NCI-H2171 (cell line): ENCODE measurements around the gene ZGPAT.
A peak's percentile ranks its signal among the peaks of the same experiment; 100 is the strongest.
"Not testable (repeated sequence)": the region's sequence is repeated elsewhere in the genome, so short reads cannot be mapped to it uniquely, and the experiment has no call there.

ENCODE experiments used
- DNase-seq: peaks from one replicate; lab custom pipeline; 2025; lab: John Stamatoyannopoulos, UW

The ZGPAT gene

GRCh38 chr20:63766695-63767426 lies 59.0 kb downstream of the ZGPAT start:
- DNase-seq = peak; percentile 91

DNA sequence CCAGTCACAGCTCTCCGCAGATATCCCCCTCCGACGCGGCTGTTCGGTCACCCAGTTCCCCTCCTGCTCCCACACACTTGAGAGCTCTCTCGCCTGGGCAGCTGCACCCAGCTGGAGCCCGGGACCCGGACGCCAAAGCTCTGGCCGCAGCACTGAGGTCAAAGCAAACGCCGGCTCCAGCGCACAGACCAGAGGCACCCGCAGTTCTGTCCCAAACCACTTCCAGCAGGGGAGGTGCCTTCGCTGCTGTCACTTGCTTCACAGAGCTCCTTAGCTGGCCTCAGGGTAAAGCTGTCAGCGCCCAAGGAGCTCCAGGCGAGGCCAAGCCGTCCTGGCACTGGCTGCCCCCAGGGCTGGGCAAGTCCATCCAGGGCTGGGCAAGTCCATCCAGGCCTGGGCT lies 59.6 kb downstream of the ZGPAT start:
- no peak for DNase-seq

- no peak for DNase-seq
Measured at GRCh38 chr20:63767886-63768285, 60.0 kb downstream of the ZGPAT start.

DNA sequence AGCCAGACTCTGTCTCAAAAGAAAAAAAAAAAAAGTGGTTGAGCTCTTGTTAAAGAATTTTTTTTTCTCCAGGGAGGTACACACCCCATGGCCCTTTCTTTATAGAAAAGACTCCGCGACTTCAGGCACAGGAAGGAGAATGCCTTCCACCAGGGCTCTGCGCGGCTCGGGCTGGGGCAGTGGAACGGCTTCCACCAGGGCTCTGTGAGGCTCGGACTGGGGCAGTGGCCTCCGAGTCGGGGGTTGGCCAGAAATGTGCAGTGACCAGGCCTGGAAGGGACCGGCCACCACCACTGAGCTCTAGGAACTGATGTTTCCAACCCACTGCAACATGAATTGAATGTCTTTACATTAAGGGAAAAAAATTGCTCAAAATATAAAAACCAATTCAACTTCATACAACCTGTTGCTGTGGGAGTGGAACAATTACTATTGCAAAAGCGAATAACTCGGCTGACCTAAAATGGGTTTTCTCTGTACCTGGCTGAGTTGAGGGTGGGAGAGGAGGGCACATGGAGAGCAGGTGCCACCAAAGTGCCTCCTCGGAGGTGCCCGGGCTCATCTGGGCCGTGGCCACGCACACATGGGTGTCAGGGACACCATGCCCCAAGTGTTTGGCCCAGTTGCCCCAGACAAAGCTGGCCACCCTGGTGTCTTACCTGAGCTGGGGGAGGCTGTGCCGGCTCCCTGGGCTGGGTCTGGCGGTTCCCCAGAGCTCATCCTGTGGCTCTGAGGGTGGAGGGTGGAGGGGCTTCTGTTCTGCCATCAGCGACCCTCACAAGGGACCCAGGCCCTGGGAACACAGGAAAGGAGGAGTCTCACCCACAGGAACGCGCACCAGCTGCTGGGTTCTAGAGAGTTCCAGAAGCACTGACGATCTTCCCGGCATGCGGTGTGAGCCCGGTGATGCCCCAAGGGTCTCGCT lies 61.0 kb downstream of the ZGPAT start:
- no peak for DNase-seq

DNA sequence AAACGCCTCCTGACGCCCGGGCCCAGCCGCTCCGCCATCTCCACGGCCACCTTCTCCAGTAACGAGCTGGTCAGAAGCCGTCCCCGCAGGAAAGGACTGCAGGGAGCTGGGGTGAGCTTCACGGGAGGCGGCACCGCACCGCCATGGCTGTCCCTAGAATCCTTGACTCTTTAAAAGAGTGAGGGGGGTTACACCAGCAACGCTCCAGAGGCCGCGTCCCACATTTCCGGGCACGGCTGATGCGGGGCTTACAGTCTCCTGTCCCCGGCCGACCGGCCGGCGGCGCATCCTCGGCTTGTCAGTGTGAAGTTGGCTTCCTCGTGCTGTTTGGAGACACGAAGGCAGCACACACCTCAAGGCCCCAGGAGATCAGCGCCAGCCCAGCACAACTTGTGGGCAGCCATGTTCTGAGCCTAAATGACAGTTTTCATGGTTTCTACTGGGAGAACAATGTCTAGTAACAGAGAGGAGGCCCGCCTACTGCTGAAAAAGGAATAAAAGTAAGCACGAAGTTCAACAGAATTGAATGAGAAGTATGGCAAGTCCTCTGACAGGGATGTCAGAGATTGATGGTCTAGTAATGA lies 62.1 kb downstream of the ZGPAT start:
- no peak for DNase-seq

DNA sequence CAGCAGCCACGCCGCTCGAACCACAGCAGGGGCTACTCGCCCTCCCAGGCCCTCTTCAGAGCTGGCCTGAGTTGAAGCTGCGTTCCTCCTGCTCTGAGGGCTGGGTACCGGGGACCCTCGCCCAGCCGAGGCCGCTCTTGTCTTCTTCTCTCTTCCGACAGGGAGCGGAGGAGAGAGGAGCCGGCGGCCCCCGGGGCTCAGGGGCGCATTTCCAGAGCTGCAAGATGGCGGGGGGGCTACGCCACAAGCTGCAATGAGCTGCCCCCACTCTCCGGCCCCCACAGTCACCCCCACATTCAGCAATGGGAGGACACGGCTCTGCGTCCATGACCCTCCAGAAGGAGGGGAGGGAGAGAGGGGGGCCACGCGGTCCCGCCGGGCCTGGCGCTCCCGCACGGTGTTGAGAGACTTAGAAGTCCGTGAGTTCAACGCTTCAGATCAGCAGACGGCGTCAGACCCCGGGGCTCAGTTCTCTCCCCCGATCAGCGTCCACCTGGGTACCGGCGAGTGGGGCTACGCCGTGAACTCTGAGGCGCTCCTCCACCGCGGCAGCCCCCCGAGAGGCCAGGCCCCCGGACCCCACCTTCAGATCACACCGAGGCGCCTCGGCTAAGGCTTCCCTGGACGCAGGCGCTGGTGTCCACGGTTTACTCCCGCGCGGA lies 63.3 kb downstream of the ZGPAT start:
- no peak for DNase-seq

DNA sequence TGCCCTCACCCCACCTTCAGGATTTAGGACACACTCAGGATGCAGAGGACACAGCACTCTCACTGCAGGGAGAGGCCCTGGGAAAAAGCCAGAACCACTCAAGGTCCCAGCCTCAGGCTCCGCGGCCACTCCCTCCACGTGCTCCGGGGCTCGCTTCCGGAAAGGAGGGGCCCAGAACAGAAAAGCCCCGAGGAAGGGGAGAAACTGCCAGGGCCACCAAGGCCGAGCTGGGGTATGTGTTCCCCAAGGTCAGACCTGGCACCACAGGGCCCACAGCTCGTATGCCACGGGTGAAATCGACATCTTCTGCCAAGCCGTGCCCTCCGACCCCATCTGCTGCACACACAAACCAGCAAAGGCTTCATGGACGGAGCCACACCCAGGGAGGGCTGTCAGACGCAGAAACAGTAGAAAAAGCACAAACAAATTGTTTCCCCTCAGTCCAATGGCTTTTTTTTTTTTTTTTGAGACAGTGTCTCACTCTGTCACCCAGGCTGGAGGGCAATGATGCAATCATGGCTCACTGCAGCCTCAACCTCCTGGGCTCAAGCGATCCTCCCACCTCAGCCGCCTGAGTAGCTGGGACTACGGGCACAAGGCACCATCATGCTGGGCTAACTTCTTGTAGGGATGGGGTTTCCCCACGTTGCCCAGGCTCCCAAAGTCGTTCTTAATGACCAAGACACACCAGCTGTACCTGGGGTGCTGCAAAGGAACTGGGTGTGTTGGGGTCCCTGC lies 65.1 kb downstream of the ZGPAT start:
- DNase-seq = no peak

DNA sequence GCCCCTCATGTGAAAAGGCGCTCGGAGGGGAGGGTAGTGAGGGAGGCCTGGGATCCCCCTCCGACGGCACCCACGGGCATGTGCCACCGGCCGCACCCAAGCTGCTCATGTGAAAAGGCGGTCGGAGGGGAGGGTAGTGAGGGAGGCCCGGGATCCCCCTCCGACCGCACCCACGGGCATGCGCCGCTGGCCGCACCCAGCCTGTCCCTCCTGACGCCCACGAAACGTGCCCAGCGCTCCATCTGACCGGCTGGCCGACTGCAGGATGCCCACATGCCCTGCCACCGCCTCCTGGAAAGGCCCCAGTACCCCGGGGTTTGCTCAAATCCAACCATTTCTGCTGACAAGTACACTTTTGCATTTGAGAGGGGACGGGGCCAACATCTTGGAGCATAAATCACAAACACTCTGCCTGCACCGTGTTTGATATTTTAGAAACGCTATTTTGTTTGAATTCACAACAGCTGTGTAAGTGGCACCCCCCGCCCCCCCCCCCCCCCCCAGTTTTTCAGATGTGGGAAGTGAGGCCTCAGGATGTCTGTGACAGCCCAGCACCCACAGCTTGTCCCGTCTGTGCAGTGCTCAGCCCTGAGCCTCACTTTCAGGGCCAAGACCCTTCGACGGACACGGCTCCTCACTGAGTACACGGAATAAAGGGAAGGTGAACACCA lies 65.9 kb downstream of the ZGPAT start:
- no peak for DNase-seq

DNA sequence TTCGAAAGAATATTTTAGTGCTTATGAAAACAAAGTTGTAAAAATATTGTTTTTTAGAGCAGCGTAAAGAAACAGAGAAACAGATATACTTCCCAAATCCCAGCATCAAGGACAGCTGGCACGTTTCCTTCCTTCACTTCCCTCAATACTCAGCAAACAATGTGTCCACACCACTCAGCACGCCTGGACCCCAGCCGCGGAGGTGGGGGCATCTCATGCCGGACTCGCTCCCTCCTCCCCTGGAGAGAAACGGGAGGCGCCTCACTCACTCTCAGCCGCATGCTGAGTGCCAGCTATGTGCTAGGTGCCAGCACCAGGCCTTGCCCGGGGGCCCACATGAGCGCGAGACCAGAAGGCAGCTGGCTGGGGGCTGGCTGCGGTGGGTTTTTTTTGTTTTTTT lies 66.5 kb downstream of the ZGPAT start:
- peak; percentile 68 for DNase-seq

DNA sequence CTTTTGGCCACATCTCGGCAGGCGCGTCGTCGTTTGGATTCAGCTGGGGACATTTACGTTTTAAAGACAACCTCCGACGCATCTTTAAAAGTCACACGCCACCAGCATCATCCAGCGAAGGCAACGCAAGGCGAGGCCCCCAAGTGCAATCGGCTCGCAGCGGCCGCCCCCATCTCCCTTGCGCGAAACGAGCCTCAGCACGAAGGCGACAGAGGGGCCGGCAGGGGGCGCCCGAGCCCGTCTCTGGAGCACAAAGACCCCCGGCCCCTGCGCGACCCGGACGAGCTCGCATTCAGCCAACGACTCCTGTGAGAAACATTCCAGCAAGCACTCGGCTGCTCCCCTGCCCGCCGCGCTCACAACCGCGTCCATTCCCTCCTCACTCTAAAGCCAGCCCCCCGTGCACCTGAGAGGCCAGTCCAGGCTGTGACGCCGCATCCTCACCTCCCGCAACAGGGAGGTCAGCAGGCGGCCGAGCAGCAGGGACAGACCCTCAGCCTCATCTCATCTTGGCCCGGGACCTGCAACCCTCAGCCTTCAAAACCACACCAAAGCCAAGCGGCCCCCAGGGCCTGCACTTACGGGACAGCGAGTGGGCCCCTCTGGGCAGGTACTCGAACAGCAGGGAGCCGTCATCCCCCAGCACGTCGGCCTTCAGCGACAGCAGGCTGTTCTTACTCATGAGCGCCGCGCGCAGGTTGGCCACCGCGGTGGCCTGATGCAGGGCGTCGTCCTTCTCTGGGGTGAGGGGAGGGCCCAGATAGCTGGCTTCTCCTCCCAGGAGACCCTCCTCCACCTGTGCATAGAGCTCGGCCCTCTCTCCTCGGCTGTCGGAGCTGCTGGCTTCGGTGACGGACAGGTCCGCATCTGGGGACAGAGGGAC lies 67.5 kb downstream of the ZGPAT start:
- no peak for DNase-seq

- not testable (repeated sequence) for DNase-seq
Measured at GRCh38 chr20:63776875-63777274, 69.0 kb downstream of the ZGPAT start.

- no peak for DNase-seq
Measured at GRCh38 chr20:63777614-63778013, 69.8 kb downstream of the ZGPAT start.

- no peak for DNase-seq
Measured at GRCh38 chr20:63778034-63778752, 70.4 kb downstream of the ZGPAT start.

DNA sequence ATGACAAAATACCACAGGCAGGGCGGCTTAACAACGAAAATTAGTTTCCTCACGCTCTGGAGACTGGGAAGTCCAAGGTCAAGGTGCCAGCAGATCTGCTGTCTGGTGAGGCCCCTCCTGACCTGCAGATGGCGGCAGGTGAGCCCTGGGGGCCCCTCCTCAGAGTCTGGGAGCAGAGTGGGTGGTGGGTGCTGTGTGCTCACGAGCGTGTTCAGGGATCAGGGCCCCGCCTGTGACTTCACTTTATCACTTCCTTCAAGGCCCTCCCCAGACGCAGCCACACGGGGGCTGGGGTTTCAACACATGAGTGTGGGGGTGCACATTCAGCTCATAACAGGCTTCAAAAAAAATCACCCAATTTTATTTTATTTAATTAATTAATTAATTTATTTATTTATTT lies 71.0 kb downstream of the ZGPAT start:
- no peak for DNase-seq

DNA sequence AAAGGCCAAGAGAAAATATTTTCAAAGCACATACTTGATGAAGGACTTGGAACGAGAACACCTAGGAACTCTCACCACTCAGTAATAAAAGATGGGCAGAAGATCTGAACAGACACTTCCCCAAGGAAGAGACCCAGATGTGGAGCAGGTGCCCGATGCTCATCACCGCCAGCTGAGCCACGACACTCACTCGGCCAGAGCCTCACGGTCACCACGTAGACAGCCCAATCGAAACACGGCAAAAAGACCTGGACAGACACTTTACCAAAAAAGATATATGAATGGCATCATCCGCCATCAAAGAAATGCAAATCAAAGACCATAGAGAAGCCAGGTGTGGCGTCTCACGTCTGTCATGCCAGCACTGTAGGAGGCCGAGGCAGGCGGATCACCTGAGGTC lies 73.3 kb downstream of the ZGPAT start:
- DNase-seq = no peak

DNA sequence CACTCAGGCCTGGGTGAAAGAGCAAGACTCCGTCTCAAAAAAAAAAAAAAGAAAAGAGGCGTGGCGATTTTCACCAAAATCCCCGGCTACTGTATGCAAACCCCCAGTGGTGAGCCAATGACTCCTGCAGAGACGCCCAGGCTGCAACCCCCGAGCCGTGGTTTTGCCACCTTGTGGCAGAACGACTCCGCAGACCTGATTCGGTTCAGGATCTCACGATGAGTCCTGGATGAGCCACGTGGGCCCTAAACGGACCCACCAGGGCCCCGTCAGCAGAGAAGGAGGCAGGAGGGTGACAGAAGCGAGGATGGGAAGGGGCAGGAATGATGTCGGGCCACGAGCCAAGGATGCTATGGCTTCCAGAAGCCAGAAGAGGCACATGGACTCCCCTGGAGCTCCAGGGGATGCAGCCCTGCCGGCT lies 74.2 kb downstream of the ZGPAT start:
- DNase-seq = no peak

DNA sequence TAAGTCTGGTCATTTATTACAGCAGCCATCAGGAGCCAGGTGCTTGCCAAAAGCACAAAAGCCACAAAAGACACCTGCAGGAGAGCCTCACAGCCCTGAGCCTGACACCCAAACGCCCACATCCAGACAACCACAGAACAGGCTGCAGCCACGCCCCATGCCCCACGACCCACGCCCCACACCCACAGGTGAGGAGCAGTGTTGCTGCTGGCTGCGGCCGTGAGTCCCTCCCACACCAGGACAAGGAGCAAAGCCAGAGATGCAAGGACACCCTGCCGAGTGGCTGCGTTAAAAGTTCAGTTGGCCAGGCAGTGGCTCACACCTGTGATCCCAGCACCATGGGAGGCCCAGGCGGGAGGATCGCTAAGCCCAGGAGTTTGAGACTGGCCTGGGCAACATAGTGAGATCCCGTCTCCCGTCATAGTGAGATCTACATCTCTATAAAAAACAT lies 74.7 kb downstream of the ZGPAT start:
- no peak for DNase-seq

- no peak for DNase-seq
Measured at GRCh38 chr20:63783970-63784369, 76.1 kb downstream of the ZGPAT start.

DNA sequence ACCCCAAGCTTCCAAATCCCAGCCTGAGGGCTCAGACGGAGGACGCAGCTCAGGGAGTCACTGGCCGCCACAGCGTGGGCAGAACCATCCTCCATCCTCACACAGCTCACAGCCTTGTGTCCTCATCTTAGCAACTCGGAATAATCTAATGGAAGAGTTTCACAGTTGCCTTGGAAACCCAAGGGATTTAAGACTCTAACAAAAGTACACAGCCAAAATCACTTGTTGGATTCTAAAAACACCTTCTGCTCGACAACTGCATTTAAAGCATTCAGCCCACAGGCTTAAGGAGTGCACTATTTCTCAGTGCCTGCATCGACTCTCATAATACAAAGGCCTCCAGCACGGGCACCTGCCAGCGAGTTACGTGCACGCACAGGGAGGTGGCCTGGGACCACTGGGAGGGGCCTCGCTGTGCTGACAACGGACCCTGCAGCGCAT lies 77.9 kb downstream of the ZGPAT start:
- no peak for DNase-seq
